NCI-H1930 (cell line): ENCODE results near the gene CDH24.

Source experiments
- DNase-seq, 2 experiments: peaks; one replicate each; lab custom pipeline; 2025; lab: John Stamatoyannopoulos, UW

The CDH24 gene, protein sequence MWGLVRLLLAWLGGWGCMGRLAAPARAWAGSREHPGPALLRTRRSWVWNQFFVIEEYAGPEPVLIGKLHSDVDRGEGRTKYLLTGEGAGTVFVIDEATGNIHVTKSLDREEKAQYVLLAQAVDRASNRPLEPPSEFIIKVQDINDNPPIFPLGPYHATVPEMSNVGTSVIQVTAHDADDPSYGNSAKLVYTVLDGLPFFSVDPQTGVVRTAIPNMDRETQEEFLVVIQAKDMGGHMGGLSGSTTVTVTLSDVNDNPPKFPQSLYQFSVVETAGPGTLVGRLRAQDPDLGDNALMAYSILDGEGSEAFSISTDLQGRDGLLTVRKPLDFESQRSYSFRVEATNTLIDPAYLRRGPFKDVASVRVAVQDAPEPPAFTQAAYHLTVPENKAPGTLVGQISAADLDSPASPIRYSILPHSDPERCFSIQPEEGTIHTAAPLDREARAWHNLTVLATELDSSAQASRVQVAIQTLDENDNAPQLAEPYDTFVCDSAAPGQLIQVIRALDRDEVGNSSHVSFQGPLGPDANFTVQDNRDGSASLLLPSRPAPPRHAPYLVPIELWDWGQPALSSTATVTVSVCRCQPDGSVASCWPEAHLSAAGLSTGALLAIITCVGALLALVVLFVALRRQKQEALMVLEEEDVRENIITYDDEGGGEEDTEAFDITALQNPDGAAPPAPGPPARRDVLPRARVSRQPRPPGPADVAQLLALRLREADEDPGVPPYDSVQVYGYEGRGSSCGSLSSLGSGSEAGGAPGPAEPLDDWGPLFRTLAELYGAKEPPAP

DNA sequence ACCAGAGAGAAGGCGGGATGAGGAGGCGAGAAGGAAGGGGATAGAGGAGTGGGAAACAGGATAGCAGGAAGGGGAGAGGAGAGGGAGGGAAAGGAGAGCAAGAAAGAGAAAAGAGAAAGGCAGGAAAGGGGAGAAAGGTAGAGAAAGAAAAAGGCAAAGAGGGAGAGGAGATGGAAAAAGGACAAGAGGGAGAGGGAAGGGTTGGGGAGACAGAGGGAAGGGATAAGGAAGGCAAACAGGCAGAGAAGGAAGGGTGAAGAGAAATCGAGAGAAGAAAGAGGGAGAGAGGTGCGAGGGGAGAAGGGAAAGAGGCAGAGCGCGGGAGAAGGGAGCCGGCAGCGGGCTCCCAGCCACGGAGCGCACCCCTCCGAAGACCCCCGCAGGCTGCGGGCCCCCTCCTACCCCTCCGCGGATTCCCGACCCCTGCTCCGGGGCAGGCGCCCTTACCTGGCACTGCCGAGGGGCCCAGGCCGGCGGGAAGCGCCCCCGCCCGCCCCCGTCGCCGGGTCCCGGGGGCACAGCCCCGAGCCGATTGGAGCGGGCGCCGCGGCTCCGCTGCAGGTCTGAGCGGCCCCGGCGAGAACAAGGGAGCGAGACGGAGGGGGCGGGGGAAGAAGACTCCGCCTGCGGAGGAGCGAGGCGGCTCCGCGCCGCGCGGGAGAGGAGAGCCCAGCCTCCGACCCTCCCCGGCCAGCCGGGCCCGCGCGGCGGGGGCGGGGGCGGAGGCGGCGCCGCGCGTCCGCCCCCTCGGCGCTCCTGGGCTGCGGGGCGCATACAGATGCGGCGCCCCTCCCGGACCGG, at the start of gene CDH24:
Gene CDH24 (minus strand): TSS at position 565 of the 801 bp plus-strand sequence. CDS start 1,787 bp downstream, outside the sequence.
- DNase-seq: no peak

GRCh38 chr14:23106747-23107045, 49.4 kb upstream of the CDH24 start:
- DNase-seq: no peak

DNA sequence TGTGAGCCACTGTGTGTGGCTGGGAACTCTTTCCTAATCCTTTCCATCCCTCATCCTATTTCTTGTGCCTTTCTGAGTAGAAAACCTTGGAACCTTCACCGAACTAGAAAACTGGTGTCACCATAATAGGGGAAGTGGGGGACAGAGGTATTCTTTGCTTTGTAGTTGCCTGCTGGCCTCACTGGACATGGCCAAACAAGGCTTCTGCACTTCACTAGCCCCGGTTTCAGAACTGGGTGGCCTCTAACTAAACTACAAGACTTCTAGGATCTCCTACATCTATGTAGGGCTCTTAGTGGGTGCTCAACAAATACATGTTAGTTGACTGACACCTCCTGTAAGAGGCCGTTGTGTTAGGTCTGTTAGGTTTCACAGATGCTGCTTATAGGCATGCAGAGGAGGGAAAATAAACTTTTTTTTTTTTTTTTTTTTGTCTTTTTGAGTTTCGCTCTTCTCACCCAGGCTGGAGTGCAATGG, 48.1 kb upstream of the CDH24 start:
- DNase-seq: no peak

GRCh38 chr14:23104591-23105347, 47.4 kb upstream of the CDH24 start, which contains the start of gene CIROP:
Gene CIROP, minus strand, starts transcription at chr14:23104989. Its CDS starts 69 bp downstream, at chr14:23104920.
- no peak for DNase-seq

DNA sequence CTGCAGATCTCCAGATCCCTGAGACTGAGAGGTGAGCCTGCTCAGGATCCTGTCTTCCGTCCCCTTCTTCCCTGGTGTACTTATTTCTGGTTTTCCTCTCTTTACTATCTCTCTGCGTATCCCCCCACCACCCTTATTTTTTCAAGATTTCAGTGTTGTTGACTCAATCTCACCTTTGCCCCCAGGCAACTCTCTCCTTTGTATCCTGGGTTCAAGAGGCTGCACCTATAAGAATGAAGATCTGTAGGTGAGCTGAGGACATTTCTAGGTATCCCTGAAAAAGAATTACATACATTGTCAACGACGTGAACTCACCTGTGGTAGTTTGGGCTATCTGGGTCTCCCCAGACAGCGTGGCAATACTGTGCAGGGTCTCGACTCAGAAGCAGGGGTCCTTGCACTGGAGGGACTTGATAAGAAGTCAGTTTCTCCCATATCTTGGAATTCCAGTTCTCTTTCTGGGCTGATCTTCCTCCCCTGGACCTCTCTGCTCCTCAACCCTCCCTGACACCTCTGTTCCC, 46.8 kb upstream of the CDH24 start:
- DNase-seq: no peak

DNA sequence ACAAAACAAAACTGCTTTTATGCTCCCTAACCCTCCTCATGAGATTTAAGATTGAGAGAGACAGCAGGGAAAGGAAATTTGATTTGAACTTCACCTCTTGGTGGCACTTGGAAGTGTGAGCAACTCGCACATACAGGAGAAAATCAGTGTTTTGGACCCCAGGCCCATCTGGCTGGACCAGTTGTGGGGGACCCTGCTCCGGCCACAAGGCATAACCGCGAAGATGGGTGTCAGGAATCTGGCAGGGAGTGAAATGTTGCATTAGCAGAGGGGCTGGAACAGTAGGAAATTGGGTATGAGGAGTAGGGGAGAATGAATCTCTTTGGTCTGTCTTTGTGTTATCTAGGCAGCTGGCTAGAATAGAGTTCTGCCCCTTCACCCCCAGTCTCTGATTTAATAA, 46.3 kb upstream of the CDH24 start:
- DNase-seq: no peak

GRCh38 chr14:23102801-23103200, 45.5 kb upstream of the CDH24 start:
- no peak for DNase-seq

- no peak for DNase-seq
Observed at GRCh38 chr14:23101986-23102625, 44.8 kb upstream of the CDH24 start.

DNA sequence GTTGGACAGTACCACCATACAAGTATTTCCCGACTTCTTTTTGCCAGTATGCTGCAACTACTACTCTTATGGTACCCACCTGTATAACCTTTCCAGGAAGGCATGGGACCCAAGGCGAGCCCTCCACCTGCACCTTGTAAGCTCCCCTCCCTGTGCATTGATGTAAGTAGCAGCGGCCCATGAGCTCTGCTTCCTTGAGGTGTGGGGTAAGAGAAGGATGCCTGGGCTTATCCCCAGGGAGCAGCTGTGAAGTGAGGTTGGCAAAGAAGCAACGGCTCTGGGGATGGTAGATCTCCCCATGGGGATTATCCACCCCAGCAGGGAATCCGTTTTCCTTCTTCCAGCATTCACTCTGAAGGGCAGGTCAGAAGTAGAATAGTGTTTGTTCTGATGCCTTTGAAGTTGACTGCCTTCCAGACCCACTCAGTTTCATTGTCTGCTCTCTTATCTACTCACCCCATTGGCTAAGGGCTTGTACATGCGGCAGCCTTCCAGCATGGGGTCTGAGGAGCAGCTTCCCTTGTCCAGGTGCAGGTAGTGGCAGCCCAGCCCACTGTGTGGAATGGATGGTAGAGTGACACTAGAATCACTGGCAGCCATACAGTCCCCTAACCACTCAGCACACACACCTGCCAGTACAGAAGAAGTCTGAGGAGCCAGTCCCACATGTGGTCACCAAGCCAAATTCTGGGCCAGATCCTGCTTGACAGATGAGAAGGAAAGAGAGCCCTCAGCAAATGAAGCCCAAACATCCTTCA, 44.1 kb upstream of the CDH24 start:
- no peak for DNase-seq

DNA sequence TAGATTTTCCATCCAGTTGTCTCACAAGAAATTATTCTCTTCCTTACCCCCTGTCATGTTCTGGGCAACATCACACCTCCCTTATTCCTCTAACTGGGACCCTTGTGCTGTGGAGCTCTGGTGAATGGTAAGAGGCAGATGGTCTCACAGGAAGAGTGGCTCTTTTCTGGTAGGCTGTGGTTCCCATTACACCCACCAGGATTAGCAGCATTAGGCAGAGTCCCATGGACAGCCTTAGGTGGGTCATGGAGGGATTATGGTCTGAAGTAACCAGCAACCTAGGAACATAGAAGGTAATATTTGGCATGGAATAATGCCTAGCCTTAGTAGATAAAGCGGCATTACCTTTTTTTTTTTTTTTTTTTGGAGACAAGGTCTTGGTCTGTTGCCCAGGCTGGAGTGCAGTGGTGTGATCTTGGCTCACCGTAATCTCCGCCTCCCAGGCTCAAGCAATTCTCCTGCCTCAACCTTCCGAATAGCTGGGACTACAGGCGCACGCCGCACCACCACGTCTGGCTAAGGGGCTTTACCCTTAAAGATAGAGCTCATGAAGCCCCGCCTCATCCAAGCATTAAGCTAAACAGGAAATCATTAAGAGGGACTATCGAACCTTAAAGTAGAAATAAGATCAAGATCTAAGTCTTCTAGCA, 42.0 kb upstream of the CDH24 start:
- no peak for DNase-seq

DNA sequence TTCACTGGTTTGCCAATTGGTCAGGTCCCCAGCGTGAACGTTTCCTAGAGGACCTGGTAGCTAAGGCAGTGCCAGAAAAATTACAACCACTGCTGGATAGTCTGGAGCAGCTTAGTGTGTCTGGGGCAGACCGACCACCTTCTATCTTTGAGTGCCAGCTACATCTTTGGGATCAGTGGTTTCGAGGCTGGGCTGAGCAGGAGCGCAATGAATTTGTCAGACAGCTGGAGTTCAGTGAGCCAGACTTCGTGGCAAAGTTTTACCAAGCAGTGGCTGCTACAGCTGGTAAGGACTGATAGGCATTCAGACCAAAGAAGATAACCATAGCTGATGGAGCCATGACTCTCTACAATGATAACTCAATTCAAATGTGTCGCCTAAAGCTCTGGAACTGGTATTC, 40.5 kb upstream of the CDH24 start:
- DNase-seq: no peak

DNA sequence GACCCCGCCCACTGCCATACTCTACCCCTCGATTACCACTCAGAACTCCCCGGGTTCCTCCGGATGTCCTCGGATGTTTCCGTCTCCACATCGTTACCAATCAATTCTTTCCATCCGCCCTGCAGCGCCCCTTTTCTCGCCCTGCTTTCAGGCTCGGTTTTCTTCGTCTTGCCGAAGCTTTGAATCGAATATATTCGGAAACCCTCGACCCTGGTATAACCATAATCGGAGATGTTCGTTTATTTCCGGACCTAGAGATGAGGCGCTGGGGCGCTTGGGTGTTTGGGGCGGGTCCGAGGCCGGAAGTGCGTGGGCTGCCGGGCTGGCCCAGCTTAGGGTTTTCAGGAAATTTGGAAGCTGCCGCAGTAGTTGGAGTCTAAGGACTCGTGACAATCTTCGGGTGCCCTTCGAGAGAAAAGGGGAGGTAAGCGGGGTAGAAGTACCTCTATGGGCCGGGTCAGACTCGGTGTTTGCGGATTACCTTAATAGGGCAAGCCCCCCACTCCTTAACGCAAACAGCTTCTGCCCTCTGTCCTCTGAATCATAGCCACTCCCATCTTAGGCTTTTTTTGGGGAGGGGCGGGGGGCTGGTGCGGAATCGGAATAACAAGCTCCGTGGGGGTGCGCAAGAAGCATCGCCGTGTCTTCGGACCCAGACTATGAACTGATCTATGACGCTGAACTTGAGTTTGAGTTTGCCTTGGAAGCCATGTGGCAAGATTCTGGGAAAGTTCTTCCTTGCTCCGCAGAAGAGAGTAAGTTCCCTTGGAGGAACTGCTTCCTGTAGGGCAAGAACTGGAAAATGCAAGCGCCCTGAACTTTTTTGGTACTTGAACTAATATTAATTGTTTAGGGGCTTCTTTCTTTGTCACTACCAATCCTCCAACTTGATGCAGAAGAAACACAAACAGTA, 38.1 kb upstream of the CDH24 start, which contains the start of gene C14orf119:
Gene C14orf119 (plus strand): TSS at position 310 of the 913 bp plus-strand sequence. CDS start 2,154 bp downstream, outside the sequence.
- no peak for DNase-seq

GRCh38 chr14:23094666-23095195, 37.4 kb upstream of the CDH24 start, which contains the start of gene ACIN1:
Gene ACIN1, minus strand, starts transcription at chr14:23095136. Its CDS starts 24 bp downstream, at chr14:23095112.
- no peak for DNase-seq

DNA sequence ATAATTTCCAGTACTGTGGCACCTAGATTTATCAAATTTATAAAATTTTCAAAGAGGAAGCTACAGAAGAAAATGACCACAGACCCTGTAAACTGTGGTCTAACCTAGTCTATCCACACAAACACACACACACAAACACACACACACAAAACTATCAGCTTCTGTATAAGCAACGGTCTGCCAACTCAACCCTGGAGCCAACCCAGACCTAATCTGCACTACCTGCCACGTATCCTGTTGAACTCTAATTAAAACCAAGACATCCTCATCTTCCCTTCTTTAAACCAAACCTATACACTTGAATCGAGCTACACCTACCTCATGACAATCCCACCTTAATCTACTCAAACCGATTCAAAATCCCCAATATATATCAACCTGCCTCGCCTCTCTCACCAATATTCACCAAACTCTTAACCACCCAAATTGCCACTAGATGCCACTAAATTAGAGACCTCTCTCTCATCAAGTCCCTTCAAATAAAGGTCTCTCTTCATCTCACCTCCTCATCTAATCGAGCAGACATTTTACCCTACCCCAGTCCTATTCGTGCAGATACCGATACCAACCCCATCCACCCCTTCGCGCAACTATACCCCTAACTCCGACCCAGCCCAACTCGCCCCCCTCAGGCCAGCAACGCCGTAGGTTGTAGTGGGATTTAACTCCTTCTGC, 36.8 kb upstream of the CDH24 start:
- DNase-seq: no peak

GRCh38 chr14:23093526-23093925, 36.2 kb upstream of the CDH24 start:
- DNase-seq: no peak

GRCh38 chr14:23093104-23093503, 35.8 kb upstream of the CDH24 start:
- no peak for DNase-seq
